Muscle of leg (tissue), 11 donors: ENCODE results near the gene DBNDD1. TPM values are rescaled to one million over a fixed set of nuclear protein-coding genes. Genes with fewer than 3 reads are reported as not detected.

Source experiments
- DNase-seq: peaks from one replicate; pipeline ENCODE4 v3.0.0; 2013
- H3K27ac ChIP-seq: one replicate; pipeline ENCODE4 v1.5.1; 2013; ENCODE audit warnings: mild to moderate bottlenecking, low read length, control low read depth
- H3K27me3 ChIP-seq: one replicate; pipeline ENCODE4 v1.6.1; 2013; ENCODE audit warnings: low read length; ENCODE audit not compliant: control insufficient read depth, insufficient read depth
- H3K36me3 ChIP-seq: one replicate; pipeline ENCODE4 v1.6.1; 2013; ENCODE audit warnings: low read length; ENCODE audit not compliant: control insufficient read depth, insufficient read depth
- H3K4me1 ChIP-seq: one replicate; pipeline ENCODE4 v1.6.1; 2013; ENCODE audit warnings: low read length; ENCODE audit not compliant: control insufficient read depth, insufficient read depth
- H3K4me3 ChIP-seq: one replicate; pipeline ENCODE4 v1.5.1; 2013; ENCODE audit warnings: low read length, control low read depth
- H3K9me3 ChIP-seq: replicated peaks from 2 replicates; pipeline ENCODE4 v1.6.1; 2013; ENCODE audit warnings: low read depth, low read length; ENCODE audit not compliant: control insufficient read depth
- WGBS: methylation state at CpG from one replicate; pipeline ENCODE4 v1.1.5; 2013; ENCODE audit warnings: missing lambda C conversion rate; ENCODE audit not compliant: insufficient coverage; 5-methylcytosine and 5-hydroxymethylcytosine counted together
- polyA plus RNA-seq, 8 donors: library from polyadenylated mRNA; unstranded; fragments of 120-200 nt; gene quantifications; one replicate each; pipeline versions ENCODE4 v1.2.1 to v1.2.3, GENCODE V29; 2013; ENCODE audit warnings: inconsistent platforms in 1 of 8, low replicate concordance in 1 of 8; ENCODE audit not compliant: insufficient read length in 8 of 8, insufficient read depth in 1 of 8
- total RNA-seq: library from RNA; stranded (reverse); fragments of 120-200 nt; gene quantifications from one replicate; pipeline ENCODE4 v1.2.4, GENCODE V29; 2013

DBNDD1 gene
- total and polyA plus RNA-seq, 9 donors: 2.7 to 16.6 (median 10.6) TPM

DNA sequence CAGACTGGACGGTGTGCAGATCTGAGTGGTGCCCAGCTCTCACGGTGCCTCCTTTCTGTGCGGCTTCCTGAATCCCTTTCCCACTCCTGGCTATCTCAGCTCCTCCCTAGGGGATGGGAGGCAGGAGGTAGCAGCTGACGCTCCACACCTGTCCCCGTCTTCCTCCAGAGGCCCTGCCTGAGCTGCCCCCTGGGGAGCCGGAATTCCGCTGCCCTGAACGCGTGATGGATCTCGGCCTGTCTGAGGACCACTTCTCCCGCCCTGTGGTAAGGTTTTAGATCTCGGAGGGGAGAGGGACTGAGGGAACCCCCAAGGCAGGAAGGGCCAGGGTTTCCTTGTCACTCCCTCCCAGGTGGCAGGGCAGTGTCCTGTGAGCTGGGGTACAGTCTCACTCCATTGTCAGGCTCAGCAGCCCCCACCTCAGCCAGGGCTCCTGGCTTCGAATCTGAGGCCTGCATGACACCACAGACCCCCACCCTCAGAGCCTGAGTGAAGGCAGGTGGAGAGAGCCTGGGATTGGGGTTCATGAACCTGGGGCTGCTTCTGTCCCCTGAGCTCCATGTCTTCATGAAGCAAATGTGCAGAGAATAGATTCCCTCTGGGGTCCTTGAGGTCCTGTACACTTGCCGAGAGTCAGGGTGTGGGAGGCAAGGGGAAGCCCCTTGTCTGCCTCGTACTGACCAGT, 64.1 kb downstream of the DBNDD1 start:
- no peaks in the 10 kb centered on the region for H3K27me3 ChIP-seq
- DNase-seq: no peak
- H3K4me3 ChIP-seq: no peak overlapping the region
- H3K27ac ChIP-seq: no peak overlapping the region
- H3K9me3 ChIP-seq: no peaks in the 10 kb centered on the region
- peaks cover 3% of the 10 kb centered on the region for H3K4me1 ChIP-seq
- WGBS: 92% methylated on average over 2 of the region's 15 CpGs
- peaks cover 49% of the 10 kb centered on the region for H3K36me3 ChIP-seq

Other genes starting within 250 kb of the DBNDD1 start
- gene FANCA, start 202.8 kb downstream of the DBNDD1 start, total RNA-seq: 7.1 TPM
- gene FANCA, start 202.8 kb downstream of the DBNDD1 start, polyA plus RNA-seq: 10 to 100 TPM; 10.2 to 21.8 (median 14.6) TPM
- gene SPIRE2, start 191.0 kb downstream of the DBNDD1 start, total RNA-seq: 1.6 TPM
- 1 to 10 TPM; 1.9 to 4.2 (median 3.2) TPM for gene SPIRE2, start 191.0 kb downstream of the DBNDD1 start, polyA plus RNA-seq
- 109 TPM for gene TCF25, start 145.9 kb downstream of the DBNDD1 start, total RNA-seq
- gene TCF25, start 145.9 kb downstream of the DBNDD1 start, polyA plus RNA-seq: 100 to 1,000 TPM; 104 to 141 (median 123) TPM
- 1.6 TPM for gene MC1R, start 100.6 kb downstream of the DBNDD1 start, total RNA-seq
- 1 to 10 TPM; 1.4 to 3.4 (median 2.5) TPM for gene MC1R, start 100.6 kb downstream of the DBNDD1 start, polyA plus RNA-seq
- gene TUBB3, start 96.1 kb downstream of the DBNDD1 start, total RNA-seq: 7.1 TPM
- gene TUBB3, start 96.1 kb downstream of the DBNDD1 start, polyA plus RNA-seq: 10 to 100 TPM in 5 of 8 donors, 1 to 10 TPM in 3; 7.9 to 20.1 (median 10.9) TPM
- gene DEF8, start 70.7 kb downstream of the DBNDD1 start, total RNA-seq: 34.6 TPM
- 10 to 100 TPM; 31.6 to 39.5 (median 36.6) TPM for gene DEF8, start 70.7 kb downstream of the DBNDD1 start, polyA plus RNA-seq
- not detected for gene PRDM7, start 57.9 kb upstream of the DBNDD1 start, total RNA-seq
- gene PRDM7, start 57.9 kb upstream of the DBNDD1 start, polyA plus RNA-seq: under 1 TPM in 1 of 8 donors, not detected in 7; 0.19 TPM